AG09319 (cell line): ENCODE data around the gene GALK1.

ENCODE experiments used
- DNase-seq: peaks from one replicate; pipeline ENCODE4 v3.0.0-alpha.2; 2010; ENCODE audit warnings: low read depth; ENCODE audit errors: extremely low read depth
- TF ChIP-seq, protein P1 (sequence below): IDR thresholded peaks from 2 replicates; pipeline ENCODE4 v1.5.1; 2011; ENCODE audit warnings: low read depth, mild to moderate bottlenecking, inconsistent platforms, low read length, moderate library complexity

GALK1 gene

DNA sequence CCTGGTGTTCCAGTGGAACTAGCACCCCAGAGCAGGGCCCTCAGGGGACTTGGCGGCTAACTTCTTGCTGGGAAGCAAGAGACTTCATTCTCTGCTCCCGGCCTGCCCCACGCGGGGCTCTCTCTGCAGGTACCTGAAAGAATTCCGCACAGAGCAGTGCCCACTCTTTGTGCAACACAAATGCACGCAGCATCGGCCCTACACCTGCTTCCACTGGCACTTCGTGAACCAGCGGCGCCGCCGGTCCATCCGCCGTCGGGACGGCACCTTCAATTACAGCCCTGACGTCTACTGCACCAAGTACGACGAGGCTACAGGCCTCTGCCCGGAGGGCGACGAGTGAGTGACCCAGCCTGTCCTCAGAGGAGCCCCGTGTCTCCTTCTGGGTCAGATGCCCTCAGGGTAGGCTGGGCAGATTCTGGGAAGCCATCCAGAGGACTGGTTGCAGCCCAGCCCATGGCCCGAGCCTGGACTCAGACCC, 44.7 kb upstream of the GALK1 start:
- TF ChIP-seq, protein P1, sequence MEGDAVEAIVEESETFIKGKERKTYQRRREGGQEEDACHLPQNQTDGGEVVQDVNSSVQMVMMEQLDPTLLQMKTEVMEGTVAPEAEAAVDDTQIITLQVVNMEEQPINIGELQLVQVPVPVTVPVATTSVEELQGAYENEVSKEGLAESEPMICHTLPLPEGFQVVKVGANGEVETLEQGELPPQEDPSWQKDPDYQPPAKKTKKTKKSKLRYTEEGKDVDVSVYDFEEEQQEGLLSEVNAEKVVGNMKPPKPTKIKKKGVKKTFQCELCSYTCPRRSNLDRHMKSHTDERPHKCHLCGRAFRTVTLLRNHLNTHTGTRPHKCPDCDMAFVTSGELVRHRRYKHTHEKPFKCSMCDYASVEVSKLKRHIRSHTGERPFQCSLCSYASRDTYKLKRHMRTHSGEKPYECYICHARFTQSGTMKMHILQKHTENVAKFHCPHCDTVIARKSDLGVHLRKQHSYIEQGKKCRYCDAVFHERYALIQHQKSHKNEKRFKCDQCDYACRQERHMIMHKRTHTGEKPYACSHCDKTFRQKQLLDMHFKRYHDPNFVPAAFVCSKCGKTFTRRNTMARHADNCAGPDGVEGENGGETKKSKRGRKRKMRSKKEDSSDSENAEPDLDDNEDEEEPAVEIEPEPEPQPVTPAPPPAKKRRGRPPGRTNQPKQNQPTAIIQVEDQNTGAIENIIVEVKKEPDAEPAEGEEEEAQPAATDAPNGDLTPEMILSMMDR, result no peak
- DNase-seq, result no peak

DNA sequence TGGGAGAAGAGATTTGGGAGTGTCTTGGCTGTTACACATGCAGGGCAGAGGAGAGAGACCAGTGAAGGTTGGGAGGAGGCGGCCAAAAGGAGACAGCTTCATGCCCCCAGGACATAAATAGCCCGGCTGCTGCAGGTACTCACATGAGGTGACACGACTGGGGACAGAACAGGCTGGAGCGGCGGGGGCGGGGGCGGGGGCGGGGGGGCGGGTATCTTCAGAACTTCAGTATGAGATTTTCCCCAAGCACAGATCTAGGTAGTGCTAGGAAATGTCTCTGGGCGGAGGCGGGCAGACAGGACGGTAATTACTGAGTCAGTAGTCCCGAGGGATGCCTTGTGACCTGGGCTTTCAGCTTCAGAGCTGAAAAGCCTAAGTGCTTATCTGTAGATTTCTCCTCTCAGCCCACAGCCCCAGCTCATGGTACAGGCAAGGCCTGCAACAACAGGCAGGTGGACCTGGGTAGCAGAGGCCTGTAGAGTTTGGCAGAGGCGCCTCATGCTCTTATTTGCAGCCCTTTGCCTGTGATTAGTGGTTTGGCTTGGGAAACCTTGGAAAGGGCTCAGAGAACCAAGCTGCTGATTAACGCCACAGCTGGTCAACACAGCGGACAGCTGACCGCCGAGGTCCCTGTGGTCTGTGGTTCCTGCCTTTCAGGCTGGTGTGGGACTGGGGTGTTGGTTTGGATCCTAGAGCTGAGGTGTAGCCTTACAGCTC, 44.1 kb upstream of the GALK1 start:
- DNase-seq, result peak; percentile 37
- TF ChIP-seq, protein P1, result no peak

DNA sequence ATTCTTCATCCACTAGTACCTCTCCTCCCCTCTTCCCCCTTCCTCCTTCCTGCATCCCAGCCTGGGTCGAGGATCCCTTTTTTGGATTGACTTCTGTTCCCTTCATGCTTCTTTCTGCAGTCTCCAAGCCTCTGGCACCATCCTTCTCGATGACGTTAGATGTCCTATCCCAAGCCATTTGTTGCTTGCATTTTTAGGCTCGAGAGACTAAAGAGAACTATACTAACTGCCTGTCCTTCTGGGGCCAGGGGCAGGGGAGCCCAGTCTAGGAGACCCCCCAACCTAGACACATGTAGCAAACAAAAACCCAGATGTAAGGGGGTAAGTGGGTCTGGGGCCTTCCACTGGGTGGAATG, 43.5 kb upstream of the GALK1 start:
- no peak for DNase-seq
- TF ChIP-seq, protein P1, result no peak

DNA sequence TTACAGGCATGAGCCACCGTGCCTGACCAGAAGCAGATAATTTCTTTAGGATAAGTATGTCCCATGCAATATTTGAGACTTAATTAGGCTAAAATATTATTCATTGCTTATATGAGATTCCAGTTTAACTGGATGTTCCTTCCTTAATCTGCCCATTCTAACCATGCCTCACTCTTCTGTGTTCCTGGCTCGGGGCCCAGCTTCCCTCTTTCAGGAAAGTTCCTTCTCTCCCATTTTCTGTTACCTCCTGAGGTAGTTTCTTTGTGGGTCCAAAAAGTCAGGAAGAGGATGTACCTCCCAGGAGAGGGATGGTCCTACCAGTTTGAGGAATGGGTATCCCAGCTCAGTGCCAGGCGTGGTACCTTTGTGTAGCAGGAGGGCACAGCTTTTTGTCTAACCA, 42.9 kb upstream of the GALK1 start:
- TF ChIP-seq, protein P1, result no peak
- DNase-seq, result no peak

DNA sequence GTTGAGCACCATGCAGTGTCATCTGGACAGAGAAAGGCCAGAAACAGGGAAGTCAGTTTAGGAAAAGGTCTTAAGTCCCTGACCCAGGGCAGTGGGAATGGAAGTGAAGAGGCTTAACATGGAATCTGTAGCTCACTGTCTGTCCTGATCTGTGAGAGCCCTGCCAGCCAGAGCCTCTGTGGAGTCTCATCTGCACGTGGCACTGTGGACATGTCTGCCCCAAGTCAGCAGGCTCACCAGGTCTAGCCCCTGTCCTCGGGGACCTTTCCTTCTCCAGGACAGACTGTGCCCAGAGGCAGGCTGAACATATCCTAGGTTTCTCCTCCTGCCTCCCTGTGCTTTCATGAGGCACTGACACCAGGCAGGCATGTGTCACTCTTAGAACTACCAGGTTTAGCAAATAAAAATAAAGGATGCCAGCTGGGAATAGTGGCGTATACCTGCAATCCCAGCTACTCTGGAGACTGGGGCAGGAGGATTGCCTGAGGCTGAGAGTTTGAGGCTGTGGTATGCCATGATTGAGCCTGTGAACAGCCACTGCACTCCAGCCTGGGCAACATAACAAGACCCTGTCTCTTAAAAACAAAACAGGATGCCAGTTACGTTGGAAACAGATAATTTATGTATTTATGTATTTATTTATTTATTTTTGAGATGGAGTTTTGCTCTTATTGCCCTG, 42.0 kb upstream of the GALK1 start:
- no peak for DNase-seq
- TF ChIP-seq, protein P1, result no peak

DNA sequence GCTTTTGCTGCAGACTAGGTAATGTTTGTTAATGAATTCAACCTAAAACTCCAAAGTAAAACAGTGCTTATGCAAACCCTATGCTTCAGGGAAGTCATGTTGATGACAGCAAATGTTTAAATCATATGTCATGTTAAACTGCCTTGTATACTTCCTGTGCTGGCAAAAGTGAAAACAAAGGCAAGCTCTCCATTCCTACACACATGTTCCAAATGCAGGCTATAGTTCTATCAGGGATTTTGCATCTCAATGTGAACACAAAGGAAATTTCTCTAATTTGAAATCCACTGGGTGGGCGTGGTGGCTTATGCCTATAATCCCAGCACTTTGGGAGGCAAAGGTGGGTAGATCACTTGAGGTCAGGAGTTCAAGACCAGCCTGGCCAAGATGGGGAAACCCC, 38.9 kb upstream of the GALK1 start:
- DNase-seq, result no peak
- TF ChIP-seq, protein P1, result no peak

DNA sequence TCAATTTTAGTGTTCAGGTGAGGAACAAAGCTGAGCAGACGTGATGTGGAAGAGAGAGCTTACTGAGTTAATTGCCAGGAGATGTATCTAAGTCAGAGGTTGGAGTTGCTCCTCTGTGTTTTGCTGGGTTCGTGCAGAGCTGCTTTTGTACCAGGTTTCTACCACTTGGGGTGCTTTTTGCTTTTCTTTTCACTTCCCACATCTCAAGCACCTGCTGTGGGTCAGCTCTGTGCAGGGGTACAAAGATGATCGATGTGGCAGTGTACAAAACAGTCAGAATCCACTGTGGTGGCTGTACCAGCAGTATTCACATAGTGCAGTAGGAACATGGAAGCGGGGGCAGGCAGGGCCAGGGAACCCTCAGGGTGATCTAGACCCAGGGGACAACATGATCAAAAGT, 34.4 kb upstream of the GALK1 start:
- DNase-seq, result no peak
- TF ChIP-seq, protein P1, result no peak
